WTC11 (cell line): ENCODE measurements around the gene CBX5.

Experiments used
- CREM ChIP-seq: sonication (generic); formaldehyde crosslinking; IDR thresholded peaks from 2 replicates; pipeline ENCODE4 v1.8.1; 2022; ENCODE audit warnings: mild to moderate bottlenecking, missing genetic modification reagents, moderate library complexity
- ETV6 ChIP-seq: sonication (generic); formaldehyde crosslinking; IDR thresholded peaks from 2 replicates; pipeline ENCODE4 v1.8.1; 2022; ENCODE audit warnings: mild to moderate bottlenecking, missing genetic modification reagents
- FOXJ3 ChIP-seq: sonication (generic); formaldehyde crosslinking; IDR thresholded peaks from 2 replicates; pipeline ENCODE4 v1.9.0; 2021; ENCODE audit warnings: missing genetic modification reagents, mild to moderate bottlenecking, borderline replicate concordance
- TEAD4 ChIP-seq: sonication (generic); formaldehyde crosslinking; IDR thresholded peaks from 2 replicates; pipeline ENCODE4 v1.8.0; 2022; ENCODE audit warnings: mild to moderate bottlenecking, missing genetic modification reagents
- TF ChIP-seq, protein P1 (sequence below): fragments of 200-600 bp; IDR thresholded peaks from 2 replicates; pipeline ENCODE4 v1.8.0; 2022; ENCODE audit warnings: antibody characterized with exemption
- TF ChIP-seq, protein P2 (sequence below): sonication (generic); formaldehyde crosslinking; IDR thresholded peaks from 2 replicates; pipeline ENCODE4 v1.8.0; 2022; ENCODE audit warnings: mild to moderate bottlenecking, missing genetic modification reagents
- TF ChIP-seq, protein P3 (sequence below): sonication (generic); formaldehyde crosslinking; IDR thresholded peaks from 2 replicates; pipeline ENCODE4 v1.8.1; 2022; ENCODE audit warnings: low read depth, missing genetic modification reagents, borderline replicate concordance
- TF ChIP-seq, protein P4 (sequence below): sonication (generic); formaldehyde crosslinking; IDR thresholded peaks from 2 replicates; pipeline ENCODE4 v1.8.0; 2022; ENCODE audit warnings: mild to moderate bottlenecking, missing genetic modification reagents
- TF ChIP-seq, protein P5 (sequence below): sonication (generic); formaldehyde crosslinking; IDR thresholded peaks from 2 replicates; pipeline ENCODE4 v1.8.1; 2022; ENCODE audit warnings: low read depth, mild to moderate bottlenecking, moderate library complexity, missing genetic modification reagents, borderline replicate concordance
- TF ChIP-seq, protein P6 (sequence below): sonication (generic); formaldehyde crosslinking; IDR thresholded peaks from 2 replicates; pipeline ENCODE4 v1.8.1; 2023; ENCODE audit warnings: mild to moderate bottlenecking, missing genetic modification reagents, moderate library complexity
- TF ChIP-seq, protein P7 (sequence below): sonication (generic); formaldehyde crosslinking; IDR thresholded peaks from 2 replicates; pipeline ENCODE4 v1.8.1; 2022; ENCODE audit warnings: missing genetic modification reagents, borderline replicate concordance

DNA sequence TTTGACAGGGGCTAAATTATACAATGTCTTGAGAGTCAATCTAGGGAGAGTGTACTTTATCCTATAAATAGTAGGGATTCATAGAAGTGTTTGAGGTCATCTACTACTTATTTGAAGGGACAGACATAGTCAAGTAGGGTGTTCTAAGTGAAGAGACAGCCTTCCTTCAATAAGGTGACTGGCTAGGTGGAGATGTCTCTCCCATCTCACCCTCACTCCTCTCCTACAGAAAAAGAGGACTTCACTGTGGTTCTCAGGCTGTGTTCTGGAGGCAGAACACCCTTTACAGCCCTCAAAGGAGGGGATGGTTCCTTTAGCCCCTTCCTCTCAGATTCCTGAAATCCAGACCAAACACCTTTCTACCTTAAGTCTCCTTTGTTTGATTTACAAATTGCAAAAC, 23.7 kb upstream of the CBX5 start:
- TF ChIP-seq, protein P1, sequence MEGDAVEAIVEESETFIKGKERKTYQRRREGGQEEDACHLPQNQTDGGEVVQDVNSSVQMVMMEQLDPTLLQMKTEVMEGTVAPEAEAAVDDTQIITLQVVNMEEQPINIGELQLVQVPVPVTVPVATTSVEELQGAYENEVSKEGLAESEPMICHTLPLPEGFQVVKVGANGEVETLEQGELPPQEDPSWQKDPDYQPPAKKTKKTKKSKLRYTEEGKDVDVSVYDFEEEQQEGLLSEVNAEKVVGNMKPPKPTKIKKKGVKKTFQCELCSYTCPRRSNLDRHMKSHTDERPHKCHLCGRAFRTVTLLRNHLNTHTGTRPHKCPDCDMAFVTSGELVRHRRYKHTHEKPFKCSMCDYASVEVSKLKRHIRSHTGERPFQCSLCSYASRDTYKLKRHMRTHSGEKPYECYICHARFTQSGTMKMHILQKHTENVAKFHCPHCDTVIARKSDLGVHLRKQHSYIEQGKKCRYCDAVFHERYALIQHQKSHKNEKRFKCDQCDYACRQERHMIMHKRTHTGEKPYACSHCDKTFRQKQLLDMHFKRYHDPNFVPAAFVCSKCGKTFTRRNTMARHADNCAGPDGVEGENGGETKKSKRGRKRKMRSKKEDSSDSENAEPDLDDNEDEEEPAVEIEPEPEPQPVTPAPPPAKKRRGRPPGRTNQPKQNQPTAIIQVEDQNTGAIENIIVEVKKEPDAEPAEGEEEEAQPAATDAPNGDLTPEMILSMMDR, result no peak
- TF ChIP-seq FOXJ3 (CRISPR knock-in tag), result no peak
- TF ChIP-seq, protein P2, sequence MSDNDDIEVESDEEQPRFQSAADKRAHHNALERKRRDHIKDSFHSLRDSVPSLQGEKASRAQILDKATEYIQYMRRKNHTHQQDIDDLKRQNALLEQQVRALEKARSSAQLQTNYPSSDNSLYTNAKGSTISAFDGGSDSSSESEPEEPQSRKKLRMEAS (CRISPR knock-in tag), result no peak
- TF ChIP-seq, protein P3, sequence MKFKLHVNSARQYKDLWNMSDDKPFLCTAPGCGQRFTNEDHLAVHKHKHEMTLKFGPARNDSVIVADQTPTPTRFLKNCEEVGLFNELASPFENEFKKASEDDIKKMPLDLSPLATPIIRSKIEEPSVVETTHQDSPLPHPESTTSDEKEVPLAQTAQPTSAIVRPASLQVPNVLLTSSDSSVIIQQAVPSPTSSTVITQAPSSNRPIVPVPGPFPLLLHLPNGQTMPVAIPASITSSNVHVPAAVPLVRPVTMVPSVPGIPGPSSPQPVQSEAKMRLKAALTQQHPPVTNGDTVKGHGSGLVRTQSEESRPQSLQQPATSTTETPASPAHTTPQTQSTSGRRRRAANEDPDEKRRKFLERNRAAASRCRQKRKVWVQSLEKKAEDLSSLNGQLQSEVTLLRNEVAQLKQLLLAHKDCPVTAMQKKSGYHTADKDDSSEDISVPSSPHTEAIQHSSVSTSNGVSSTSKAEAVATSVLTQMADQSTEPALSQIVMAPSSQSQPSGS (CRISPR knock-in tag), result no peak
- TF ChIP-seq CREM (CRISPR knock-in tag), result no peak
- TF ChIP-seq, protein P4, sequence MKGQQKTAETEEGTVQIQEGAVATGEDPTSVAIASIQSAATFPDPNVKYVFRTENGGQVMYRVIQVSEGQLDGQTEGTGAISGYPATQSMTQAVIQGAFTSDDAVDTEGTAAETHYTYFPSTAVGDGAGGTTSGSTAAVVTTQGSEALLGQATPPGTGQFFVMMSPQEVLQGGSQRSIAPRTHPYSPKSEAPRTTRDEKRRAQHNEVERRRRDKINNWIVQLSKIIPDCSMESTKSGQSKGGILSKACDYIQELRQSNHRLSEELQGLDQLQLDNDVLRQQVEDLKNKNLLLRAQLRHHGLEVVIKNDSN (CRISPR knock-in tag), result no peak
- no peak for TF ChIP-seq TEAD4 (CRISPR knock-in tag)
- no peak for TF ChIP-seq ETV6
- TF ChIP-seq, protein P5, sequence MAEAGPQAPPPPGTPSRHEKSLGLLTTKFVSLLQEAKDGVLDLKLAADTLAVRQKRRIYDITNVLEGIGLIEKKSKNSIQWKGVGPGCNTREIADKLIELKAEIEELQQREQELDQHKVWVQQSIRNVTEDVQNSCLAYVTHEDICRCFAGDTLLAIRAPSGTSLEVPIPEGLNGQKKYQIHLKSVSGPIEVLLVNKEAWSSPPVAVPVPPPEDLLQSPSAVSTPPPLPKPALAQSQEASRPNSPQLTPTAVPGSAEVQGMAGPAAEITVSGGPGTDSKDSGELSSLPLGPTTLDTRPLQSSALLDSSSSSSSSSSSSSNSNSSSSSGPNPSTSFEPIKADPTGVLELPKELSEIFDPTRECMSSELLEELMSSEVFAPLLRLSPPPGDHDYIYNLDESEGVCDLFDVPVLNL (CRISPR knock-in tag), result no peak
- TF ChIP-seq, protein P6, sequence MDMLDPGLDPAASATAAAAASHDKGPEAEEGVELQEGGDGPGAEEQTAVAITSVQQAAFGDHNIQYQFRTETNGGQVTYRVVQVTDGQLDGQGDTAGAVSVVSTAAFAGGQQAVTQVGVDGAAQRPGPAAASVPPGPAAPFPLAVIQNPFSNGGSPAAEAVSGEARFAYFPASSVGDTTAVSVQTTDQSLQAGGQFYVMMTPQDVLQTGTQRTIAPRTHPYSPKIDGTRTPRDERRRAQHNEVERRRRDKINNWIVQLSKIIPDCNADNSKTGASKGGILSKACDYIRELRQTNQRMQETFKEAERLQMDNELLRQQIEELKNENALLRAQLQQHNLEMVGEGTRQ (CRISPR knock-in tag), result no peak
- TF ChIP-seq, protein P7, sequence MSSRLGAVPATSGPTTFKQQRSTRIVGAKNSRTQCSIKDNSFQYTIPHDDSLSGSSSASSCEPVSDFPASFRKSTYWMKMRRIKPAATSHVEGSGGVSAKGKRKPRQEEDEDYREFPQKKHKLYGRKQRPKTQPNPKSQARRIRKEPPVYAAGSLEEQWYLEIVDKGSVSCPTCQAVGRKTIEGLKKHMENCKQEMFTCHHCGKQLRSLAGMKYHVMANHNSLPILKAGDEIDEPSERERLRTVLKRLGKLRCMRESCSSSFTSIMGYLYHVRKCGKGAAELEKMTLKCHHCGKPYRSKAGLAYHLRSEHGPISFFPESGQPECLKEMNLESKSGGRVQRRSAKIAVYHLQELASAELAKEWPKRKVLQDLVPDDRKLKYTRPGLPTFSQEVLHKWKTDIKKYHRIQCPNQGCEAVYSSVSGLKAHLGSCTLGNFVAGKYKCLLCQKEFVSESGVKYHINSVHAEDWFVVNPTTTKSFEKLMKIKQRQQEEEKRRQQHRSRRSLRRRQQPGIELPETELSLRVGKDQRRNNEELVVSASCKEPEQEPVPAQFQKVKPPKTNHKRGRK (CRISPR knock-in tag), result no peak
